Measurements from ENCODE around the gene TRPM2.

- TF ChIP-seq CTCF (IDR thresholded peaks at IDR 0.05) = no peak
- TF ChIP-seq POLR2A (IDR thresholded peaks at IDR 0.05) = no peak
These were observed 22.2 kb upstream of the TRPM2 start for GRCh38 chr21:44331209-44331608.

Data from Peyer's patch (tissue), 4 donors.